Measurements from ENCODE around the gene NXPH3.

- TF ChIP-seq EZH2 (IDR thresholded peaks at IDR 0.05), result no peak
- TF ChIP-seq POLR2AphosphoS5 (IDR thresholded peaks at IDR 0.05; ENCODE audit: borderline replicate concordance, low read depth, low read length), result no peak
- no peak for TF ChIP-seq FOXP2 (optimal IDR thresholded peaks at IDR 0.05; ENCODE audit: control extremely low read depth, extremely low read length, insufficient read depth)
Measured at GRCh38 chr17:49570540-49571242, 5.0 kb upstream of the NXPH3 start.

Data from SK-N-MC (cell line).